HG02678 (cell line): ENCODE data around the gene CNTN6.
"Not testable (repeated sequence)": the region's sequence is repeated elsewhere in the genome, so short reads cannot be mapped to it uniquely, and the experiment has no call there.

Experiments used
- ATAC-seq: cut with Tn5 transposase; IDR thresholded peaks from one replicate; pipeline ENCODE4 v1.9.1; 2021; ENCODE audit warnings: mild to moderate bottlenecking, moderate library complexity; ENCODE audit not compliant: unreplicated experiment

Gene CNTN6

DNA sequence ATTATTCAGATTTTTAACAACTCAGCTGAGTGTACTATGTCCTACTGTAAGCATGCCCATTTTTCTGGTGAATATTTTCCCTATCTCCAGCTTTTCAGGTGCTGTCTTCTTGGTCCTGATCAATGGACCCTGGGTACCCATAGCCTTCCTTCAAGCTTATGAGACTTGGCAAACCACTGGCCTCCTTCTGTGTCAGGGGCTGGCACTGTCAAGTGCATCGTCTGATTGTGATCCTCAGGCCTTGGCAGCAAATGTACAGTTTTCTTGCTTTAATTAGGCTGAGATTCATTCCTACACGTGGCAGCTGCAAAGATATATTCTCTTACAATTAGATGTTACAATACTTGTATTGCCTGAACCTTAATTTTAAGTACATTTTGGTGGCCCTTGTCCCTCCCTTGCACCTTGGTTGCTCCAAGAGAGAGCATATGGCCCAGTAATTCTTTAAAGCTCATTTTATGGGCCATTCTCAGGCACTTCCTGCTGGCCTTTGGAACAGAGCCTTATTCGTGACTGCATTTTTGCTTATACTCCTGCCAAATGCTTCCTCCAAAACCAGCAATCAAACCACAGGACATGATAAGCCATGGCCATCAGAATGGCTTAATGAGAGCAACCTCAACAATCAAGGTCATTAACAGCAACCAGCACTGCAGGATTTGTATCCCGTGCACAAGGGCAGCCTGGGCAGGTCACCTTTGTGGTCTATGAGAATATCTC, 179.9 kb downstream of the CNTN6 start:
- no peak for ATAC-seq

DNA sequence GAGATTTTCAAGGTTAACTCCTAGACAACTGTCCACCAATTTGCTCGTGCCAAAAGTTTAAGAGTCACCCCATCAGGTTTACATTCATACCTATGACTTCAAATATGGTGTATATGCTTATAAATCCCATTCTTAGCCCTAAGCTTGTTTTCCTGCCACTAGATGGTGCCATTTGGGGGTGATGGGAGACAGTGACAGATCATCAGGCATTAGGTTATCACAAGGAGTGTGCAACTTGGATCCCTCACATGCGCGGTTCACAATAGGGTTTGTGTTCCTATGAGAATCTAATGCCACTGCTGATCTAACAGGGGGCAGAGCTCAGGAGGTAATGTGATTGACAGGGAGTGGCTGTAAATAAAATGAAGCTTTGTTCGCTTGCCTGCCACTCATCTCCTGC, 182.7 kb downstream of the CNTN6 start:
- ATAC-seq = no peak

DNA sequence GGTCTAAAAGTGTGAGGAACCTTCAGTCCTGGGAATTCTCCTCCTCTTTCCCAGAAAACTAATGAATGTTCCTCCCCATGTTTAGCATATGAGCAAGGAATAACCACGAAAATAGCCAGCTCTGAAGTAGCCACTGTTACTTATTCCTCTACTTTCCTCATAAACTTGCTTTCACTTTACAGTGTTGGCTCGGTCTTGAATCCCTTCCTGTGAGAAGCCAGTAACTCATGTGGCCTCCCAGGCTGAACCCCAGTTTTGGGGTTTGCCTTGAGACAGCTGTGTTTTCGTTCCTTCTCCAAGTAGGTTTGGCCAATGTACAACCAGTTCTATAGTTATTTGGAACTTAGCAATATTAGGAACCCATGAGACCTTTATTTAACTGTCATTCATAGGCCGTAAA, 195.0 kb downstream of the CNTN6 start:
- ATAC-seq = no peak

DNA sequence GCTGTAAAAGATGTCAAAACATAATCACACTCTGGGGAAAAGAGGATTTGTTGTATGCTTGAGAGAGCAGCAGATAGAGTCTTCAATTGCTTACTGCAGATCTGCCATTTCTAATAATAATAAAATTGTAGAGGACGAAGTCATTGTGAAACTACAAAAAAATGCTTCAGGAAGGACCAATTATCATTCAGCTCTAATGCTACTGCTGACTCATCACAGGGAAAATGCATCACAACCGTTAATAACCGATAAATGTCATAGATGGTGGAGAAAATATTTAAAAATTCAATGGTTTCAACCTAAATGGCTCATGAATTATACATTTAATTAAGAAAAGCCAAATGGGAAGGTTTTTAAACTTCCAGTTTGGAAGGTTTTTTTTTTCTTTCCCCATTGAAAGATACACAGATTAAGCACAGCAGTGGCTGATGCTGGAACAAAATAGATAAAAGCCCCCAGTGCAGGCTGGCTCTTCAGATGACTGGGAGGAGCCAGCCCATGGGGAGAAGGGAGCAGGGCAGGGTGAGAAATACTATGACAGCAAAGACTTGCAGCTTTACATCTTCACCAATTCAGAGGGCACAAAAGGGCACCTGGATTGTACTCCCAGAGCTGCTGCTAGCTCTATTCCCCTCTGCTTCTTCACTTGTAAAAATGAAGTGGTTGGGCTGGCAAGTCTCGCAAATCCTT, 196.1 kb downstream of the CNTN6 start:
- no peak for ATAC-seq

- ATAC-seq = no peak
Measured at GRCh38 chr3:1292571-1293071, 199.8 kb downstream of the CNTN6 start.

GRCh38 chr3:1294586-1294985, 201.8 kb downstream of the CNTN6 start:
- no peak for ATAC-seq

- ATAC-seq = no peak
Measured at GRCh38 chr3:1318296-1319005, 225.6 kb downstream of the CNTN6 start.

DNA sequence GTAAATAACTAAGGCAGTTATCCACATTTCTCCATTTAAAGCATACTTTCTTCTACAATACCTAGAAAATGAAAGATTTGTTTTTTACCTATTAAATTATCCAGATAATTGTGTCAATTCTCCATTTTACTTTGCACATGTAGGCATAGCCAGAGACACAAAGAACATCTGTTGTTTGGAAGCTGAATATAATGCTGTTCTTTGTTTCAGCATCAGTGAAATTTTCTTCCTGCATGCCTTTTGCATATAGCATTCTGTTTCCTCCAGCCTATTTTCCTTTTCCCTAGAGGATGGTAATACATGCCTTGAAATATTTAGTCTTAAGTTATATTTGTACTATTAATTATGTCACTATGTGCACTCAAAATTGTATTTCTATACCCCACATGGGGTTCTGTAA, 233.7 kb downstream of the CNTN6 start:
- ATAC-seq = no peak

DNA sequence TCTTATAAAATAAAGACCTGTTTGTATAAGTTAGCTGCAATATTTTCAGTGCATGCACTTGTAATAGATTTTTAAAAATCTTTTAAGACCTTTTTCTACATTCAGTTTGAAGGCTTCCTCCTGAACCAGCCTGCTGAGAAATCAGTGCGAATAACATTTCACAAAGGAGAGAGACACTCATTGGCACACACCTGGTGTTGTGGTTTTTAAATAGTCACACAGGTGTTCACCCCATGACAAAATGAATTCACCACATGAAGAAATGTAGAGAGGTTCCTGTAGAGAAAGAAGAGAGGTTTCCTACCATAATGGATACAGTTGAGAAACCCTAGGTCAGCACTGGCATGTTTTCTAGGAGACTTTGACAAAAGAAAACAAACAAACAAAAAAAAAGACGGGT, 237.3 kb downstream of the CNTN6 start:
- no peak for ATAC-seq

DNA sequence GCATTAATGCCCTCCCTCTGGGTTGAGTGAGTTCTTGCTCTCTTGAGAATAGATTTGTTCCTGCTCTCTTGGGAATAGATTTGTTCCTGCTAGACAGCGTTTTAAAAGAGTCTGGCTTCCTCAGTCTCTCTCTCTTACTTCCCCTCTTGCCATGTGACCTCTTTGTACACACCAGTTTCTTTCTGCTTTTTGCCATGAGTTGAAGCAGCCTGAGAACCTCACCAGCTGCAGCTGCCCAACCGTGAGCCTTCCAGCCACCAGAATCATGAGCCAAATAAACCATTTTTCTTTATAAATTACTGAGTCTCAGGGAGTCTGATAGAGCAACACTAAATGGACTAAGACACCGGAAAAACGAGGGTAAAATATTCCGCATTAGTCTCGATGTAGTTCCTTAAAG, 253.6 kb downstream of the CNTN6 start:
- ATAC-seq = no peak

DNA sequence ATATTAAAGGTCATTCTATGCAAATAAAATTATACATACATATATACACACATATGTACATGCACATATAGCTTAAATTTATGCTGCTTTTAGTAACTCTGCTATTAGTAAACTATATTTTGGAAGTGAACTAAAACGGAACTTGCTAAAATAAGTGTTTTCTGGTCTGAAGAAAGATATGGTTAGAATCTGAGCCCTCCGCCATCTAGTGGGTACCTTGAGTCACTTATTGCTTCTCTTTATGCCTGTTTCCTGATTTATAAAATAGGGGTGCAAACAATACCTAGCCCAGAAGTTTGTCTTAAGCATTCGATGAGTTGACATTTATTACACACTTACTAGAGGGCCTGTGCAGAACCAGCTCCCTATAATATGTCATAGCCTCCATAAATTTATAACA, 255.7 kb downstream of the CNTN6 start:
- ATAC-seq = no peak

- ATAC-seq = no peak
Measured at GRCh38 chr3:1350885-1351284, 258.1 kb downstream of the CNTN6 start.

DNA sequence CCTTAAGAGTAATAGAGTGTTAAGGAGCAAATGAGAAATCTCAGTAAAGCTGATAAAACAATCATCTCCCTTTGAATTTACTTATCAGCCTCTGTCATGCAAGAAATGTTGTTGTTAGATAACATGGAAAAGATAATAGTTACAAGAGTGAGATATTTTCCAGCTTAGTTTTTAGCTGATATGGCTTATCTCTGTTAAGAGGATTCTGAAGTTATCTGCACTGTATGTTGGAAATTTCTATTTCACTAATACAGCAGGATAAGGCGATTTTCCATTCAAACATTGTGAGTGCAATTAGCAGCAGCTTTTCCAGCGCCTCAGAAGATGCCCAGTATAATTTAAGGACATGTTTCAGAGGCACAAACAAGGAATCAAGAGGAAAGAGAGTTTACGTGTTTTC, 262.9 kb downstream of the CNTN6 start:
- ATAC-seq = no peak

DNA sequence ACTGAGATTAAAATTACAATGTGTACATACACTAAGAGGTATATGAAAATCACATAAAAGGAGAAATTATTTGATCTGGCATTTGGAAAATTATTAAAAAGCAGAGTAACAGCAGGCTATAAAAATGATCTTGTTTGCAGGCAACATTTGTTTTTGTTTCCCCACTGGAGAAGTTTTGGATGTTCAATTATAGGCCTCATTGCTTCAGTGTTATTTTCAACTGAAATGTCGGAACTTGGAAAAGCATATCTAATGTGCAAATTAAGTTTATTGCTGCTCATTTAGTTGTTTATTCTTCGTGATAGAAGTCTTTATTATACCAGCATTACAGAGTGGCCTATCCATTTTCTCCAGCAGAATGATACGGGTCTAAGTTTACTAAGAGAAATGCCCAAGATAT, 263.3 kb downstream of the CNTN6 start:
- no peak for ATAC-seq

DNA sequence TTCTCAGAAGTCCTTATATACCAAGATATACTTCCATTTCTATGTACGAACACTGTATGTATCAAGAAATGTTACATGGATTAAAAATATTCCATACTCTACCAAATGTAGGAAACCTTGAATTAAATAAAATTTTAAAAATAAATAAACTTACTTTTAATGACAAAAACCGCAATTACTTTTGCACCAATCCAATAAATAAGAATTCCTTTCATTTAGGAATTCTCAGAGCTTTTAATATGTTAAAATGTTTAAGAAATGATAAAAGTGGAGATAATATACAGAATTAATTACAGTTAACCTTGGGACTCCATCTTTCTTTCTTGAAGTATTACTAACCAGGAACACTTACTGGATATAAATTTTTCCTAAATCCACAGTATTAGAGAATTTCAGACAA, 272.7 kb downstream of the CNTN6 start:
- no peak for ATAC-seq

- no peak for ATAC-seq
Measured at GRCh38 chr3:1374471-1374870, 281.6 kb downstream of the CNTN6 start.

GRCh38 chr3:1375145-1375544, 282.3 kb downstream of the CNTN6 start:
- no peak for ATAC-seq

- peak; percentile 77 for ATAC-seq
Measured at GRCh38 chr3:1380926-1381646, 288.3 kb downstream of the CNTN6 start.

DNA sequence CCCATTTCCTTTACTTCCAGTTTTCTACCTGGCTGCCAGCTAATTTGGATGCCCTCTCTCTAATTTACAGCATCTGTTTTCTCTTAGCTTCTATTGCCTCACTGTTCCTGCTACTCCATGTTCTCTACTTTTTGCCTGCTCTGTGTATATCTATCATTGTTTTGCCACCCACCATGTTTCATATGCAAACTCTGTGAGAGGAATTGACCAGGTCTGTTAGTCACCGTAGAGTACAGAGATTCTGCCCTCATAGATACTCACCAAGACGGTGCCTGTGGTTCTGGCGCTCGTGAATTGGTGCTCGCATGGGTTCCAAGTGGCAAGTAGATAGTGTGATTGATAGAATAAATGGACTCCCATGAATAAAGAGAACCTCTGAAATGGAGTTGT, 288.8 kb downstream of the CNTN6 start:
- peak; percentile 20 for ATAC-seq

- not testable (repeated sequence) for ATAC-seq
Measured at GRCh38 chr3:1387396-1387905, 294.6 kb downstream of the CNTN6 start.

DNA sequence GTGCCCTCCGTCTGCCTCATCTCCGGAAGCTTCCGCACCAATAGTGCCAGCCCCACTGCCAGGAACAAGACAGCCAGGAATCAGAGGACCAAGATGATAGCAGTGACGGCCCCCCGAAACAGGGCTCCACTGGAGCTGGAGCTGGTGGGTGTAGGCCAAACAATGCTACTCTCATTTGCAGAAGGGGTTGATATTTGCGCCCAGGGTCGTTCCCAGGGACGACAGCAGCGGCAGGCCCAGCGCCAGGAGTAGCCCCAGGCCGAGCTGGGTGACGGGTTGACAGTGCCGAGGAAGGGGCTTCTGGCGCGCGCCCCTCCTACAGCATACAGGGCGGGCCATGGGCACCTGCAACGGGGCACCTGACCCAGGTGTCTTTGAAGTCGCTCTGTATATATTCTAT, 301.4 kb downstream of the CNTN6 start:
- no peak for ATAC-seq
